Hematopoietic multipotent progenitor cell treated with erythropoietin and hydrocortisone succinate and interleukin-3 and kit ligand, for 15 days (in vitro differentiated cells): ENCODE measurements around the gene C20orf202.
A peak's percentile ranks its signal among the peaks of the same experiment; 100 is the strongest.

Experiments used
- DNase-seq: peaks from one replicate; pipeline ENCODE4 v3.0.0-alpha.2; 2015; ENCODE audit warnings: low spot score

C20orf202 gene

DNA sequence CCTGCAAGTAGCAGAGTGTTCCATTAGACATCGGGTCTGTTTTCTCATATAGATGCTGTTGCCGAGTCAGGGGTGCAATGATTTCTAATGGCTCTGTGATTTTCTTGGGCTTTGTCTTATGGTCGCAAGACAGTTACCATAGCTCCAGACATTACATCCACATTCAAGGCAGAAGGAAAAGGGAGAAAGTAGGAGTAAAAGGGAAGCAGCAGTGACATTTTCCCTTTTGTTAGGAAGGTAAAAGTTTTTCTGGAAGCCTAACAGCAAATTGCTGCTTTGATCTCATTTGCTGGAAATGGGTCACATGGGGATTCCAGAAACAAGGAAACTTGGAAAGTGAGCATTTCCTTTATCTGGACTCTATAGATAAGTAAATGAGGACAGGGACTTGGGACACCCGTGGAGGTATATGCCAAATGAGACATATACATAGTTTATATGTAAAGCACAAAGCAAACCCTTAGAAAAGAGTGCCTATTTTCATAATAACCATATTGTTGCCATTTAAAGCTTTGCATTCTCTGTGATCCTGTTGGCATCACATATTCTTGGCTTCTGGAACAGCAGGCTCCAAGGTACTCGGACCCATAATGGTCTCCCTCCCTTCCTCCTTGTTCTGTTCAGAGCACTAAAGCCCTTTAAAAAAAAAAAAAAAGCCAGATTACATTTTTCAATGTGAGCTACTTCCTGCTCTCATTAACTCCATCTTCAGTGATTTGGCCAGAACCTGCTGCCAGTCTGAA lies at the start of gene C20orf202:
TSS of gene C20orf202 (plus strand) at position 693 of the 743 bp plus-strand sequence. CDS start 132 bp downstream, outside the sequence.
- DNase-seq = no peak

- DNase-seq = no peak
These were observed 49.0 kb upstream of the C20orf202 start for GRCh38 chr20:1154226-1154625.

DNA sequence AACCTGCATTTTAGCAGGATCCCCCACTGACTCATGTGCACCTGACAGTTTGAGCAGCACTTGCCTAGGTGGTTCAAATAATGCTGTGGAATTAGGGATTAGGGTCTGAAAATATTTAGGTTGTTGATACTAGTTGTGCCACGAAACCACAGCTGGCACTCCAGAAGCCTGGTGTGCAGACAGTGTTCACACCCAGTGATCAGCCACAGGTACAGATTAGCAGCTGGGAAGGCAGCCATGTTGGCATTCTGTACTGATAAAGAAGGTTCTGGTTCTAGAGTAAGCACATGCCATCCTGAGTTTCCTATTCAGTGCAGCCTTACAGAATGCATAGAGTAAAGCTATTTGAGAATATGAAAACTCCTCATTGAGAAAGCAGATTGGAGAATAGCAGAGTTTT lies 48.6 kb upstream of the C20orf202 start:
- peak; percentile 46 for DNase-seq

DNA sequence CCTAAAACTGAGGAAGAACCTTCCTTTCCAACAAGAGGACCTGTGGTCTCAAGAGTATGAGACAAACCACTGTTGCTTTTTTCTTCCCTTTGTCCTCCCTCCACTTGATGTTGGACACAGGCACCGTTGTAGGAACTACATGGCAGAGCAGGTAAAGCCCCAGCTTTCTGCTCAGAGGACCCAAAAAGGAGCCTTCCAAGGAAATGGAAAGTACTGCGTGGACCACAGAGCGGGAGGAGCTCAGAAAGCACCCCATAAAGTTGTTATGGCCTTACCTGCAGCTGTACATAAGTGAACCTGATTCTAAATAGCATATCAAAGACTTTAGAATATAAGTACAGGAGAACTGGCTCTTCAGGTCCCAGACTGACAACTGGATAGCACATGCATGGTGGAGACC lies 47.9 kb upstream of the C20orf202 start:
- DNase-seq = no peak

- no peak for DNase-seq
These were observed 42.8 kb upstream of the C20orf202 start for GRCh38 chr20:1160496-1160895.

DNA sequence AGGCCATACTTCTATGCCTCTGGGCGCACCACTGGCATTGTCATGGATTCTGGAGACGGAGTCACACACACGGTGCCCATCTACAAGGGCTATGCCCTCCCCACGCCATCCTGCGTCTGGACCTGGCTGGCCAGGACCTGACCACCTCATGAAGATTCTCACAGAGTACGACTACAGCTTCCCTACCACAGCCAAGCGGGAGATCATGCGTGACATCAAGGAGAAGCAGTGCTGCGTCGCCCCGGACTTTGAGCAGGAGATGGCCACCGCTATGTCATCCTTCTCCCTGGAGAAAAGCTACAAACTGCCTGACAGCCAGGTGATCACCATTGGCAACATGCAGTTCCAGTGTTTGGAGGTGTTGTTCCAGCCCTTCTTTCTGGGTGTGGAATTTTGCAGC lies 42.3 kb upstream of the C20orf202 start:
- DNase-seq = no peak

GRCh38 chr20:1163105-1163504 lies 40.1 kb upstream of the C20orf202 start:
- no peak for DNase-seq

- no peak for DNase-seq
These were observed 39.6 kb upstream of the C20orf202 start for GRCh38 chr20:1163653-1164052.

DNA sequence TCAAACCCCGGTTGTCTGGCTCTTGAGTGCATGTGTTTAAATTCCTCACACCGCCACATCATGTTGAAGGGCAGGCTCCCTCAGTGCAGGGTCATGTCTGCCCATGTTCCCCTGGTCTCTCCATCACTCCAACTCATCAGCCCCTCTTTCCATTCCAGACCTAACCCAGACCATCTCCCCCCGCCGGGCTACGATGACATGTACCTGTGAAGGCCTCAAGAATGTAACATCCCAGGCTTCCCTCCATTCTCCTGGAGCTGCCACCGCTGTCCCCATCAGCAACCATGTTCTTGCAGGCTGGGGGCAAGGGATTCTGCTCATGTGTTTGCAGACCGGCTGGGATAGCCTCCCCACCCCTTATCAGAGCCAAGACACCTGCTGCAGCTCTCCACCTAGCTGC lies 38.4 kb upstream of the C20orf202 start:
- no peak for DNase-seq

GRCh38 chr20:1165521-1165920 lies 37.7 kb upstream of the C20orf202 start:
- DNase-seq = no peak

GRCh38 chr20:1165941-1166340 lies 37.3 kb upstream of the C20orf202 start:
- no peak for DNase-seq

- no peak for DNase-seq
These were observed 36.1 kb upstream of the C20orf202 start for GRCh38 chr20:1166948-1167720.

DNA sequence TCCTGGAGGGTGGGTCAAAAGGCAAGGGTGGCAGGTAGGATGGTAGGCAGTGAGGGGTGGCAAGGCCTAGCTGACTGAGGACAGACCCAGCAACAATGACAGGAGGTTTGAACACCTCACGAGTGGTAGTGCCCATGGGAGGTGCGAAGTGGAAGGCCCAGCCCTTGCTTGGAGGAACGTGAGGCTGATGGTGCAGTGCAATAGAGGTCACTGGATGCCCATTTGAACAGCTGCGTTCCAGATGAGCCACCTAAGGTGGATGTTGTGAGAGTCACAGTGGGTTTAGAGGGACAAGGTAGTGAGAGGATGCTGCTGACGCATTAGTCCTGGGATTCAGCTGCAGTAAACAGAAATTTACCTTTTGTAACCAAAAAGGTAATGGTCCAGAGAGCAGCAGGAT lies 34.0 kb upstream of the C20orf202 start:
- DNase-seq = no peak

- peak; percentile 43 for DNase-seq
These were observed 31.7 kb upstream of the C20orf202 start for GRCh38 chr20:1171461-1172093.

DNA sequence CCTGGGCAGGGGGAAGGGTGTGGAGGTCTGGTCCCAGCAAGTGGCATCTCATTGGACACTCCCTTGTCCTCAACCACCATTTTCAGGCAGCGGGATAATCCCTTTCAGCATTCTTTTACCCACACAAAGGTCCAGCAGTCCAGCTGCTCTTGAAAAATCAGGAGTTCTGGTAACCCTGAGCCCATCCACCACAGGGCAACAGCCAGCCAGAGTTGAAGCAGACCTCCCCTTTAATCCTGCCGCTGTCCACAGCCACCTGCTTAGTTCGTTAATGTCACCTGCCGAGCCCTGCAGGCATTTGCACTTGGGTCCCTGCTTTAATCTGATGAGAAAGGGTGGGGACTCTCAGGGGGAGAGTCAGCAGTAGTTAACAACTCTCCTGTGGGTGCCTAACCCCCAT lies 29.6 kb upstream of the C20orf202 start:
- no peak for DNase-seq

- DNase-seq = no peak
These were observed 28.5 kb upstream of the C20orf202 start for GRCh38 chr20:1174787-1175186.

DNA sequence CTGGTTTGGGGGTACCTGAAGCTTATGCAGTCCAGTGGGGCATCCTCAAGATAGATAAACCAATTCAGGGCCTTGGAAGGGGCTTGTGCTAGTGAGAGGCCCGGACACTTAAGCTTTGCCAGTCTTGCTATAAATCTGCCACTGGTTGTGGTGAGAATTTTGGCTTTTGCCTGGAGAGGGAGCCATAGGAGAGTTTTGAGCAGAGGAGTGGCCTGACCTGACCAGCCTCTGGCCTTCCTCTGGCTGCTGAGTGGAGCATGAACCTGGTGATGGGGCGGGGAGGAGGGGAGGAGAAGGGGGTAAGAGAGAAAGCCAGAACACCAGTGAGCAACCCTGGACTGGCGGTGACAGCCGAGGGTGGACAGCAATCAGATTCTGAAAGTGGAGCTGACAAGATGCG lies 25.6 kb upstream of the C20orf202 start:
- no peak for DNase-seq

DNA sequence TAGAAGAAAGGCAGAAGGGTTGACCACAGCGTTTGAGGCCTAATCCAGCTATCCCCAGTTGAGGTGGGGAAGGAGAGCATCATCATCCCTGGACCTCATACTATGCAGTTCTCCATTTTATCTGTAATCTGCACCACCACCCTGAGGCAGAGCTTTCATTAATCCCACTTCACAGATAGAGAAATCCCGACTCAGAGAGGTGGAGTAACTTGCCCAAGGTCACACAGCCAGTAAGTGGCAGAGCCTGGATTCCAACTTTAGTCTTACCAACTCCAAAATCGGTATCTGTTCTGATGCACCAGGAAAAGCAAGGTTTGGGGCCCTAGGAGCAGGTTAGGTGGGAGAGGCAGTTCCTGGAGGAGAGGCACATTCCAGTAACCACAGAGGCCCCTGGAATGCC lies 25.2 kb upstream of the C20orf202 start:
- DNase-seq = no peak

DNA sequence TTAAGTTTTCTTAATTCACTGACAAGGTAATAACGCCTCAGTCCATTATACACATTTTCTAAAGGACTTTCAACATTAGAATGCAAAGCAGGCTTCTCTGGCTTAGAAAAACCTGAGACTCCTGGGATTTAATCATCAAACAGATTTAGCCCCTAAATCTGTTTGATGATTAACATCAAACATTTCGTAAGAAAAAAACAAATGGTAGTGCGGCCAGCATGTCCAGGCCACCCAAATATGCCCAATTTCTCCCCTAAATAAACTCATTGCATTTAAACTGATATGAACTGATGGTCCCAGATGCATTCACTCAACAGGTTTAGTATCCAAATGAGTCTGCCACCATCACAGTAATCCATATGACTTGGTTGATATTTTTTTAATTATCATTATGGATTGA lies 24.6 kb upstream of the C20orf202 start:
- DNase-seq = no peak

- DNase-seq = no peak
These were observed 22.3 kb upstream of the C20orf202 start for GRCh38 chr20:1180949-1181348.

- DNase-seq = no peak
These were observed 21.1 kb upstream of the C20orf202 start for GRCh38 chr20:1182106-1182505.

DNA sequence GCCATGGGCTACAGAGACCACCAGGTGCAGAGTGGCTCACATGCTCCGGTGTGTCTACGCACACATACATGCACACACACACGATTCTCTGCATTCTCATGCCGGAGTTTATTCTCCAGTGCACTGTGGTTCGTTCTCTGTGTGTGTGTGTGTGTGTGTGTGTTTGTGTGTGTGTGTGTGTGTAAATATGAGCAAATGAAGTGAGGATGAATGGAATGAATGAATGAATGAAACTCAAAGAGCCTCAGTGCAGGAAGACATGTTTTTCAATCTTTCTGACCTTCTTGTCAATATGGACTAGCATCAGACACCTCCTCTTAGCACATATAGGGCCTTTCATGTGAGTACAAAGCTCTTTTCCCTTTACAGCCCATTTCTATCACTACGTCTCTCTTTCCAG lies 20.1 kb upstream of the C20orf202 start:
- DNase-seq = no peak

DNA sequence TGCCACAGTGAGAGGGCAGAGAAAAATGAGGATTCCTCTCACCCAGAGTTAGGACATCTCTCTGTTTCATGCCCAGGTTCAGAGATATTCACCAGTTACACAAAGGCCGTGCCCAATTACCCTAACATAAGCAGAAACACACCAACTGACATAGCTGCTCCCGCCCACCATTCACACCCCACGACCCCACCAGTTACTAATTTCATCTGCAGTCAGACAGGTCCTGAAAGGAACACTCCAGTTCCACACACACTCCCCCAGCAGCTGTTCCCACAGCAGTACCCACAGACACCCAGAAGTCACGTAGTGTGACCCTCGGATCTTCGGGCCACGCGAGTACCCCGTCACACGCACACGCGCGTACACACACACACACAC lies 19.0 kb upstream of the C20orf202 start:
- no peak for DNase-seq
